Psoas muscle (tissue), 8 donors: ENCODE results near the gene FBXW8. TPM values are rescaled to one million over a fixed set of nuclear protein-coding genes. Genes with fewer than 3 reads are reported as not detected.

Experiments
- ATAC-seq, 4 donors: fragments of 200-7000 bp; cut with Tn5 transposase; one replicate each; pipeline ENCODE4 v1.9.1; 2020; ENCODE audit warnings: moderate library complexity in 3 of 4, mild to moderate bottlenecking in 2 of 4
- DNase-seq, 2 donors: peaks; one replicate each; pipeline ENCODE4 v3.0.0-alpha.2; 2020
- H3K27ac ChIP-seq: fragments of 200-600 bp; one replicate; pipeline ENCODE4 v1.8.0; 2022
- H3K27me3 ChIP-seq, 3 donors: fragments of 200-600 bp in 1 of 3; one replicate each; pipeline versions ENCODE4 v1.6.1 to v1.8.0; 2013 to 2022; ENCODE audit warnings: low read length in 2 of 3, mild to moderate bottlenecking in 2 of 3, moderate library complexity in 1 of 3; ENCODE audit not compliant: insufficient read depth in 3 of 3
- H3K36me3 ChIP-seq, 2 donors: fragments of 200-600 bp in 1 of 2; one replicate each; pipeline versions ENCODE4 v1.6.1 to v1.8.0; 2013 to 2022; ENCODE audit warnings: low read depth in 1 of 2, mild to moderate bottlenecking in 1 of 2, moderate library complexity in 1 of 2; ENCODE audit not compliant: insufficient read depth in 1 of 2
- H3K4me1 ChIP-seq: fragments of 200-600 bp; one replicate; pipeline ENCODE4 v1.8.0; 2022
- H3K4me3 ChIP-seq: fragments of 200-600 bp; one replicate; pipeline ENCODE4 v1.8.0; 2022; ENCODE audit warnings: mild to moderate bottlenecking
- H3K9me3 ChIP-seq: fragments of 200-600 bp; one replicate; pipeline ENCODE4 v1.8.0; 2022
- WGBS, 3 donors: extraction: QIAGEN DNeasy Blood & Tissue Kit; methylation state at CpG; one replicate each; pipeline versions ENCODE4 v1.1.6 to v1.1.7; 2013; 5-methylcytosine and 5-hydroxymethylcytosine counted together
- intact Hi-C, 2 donors: fragments of 100-400 bp; cut with DNase I; formaldehyde crosslinking; loops; one replicate each; pipeline versions ENCODE4 v1.11.0 to v1.14.2; 2022
- polyA plus RNA-seq, 3 donors: library from polyadenylated mRNA; stranded (reverse); fragments of 200-250 nt; gene quantifications; one replicate each; pipeline ENCODE4 v1.2.3, GENCODE V29; 2013
- total RNA-seq, 4 donors: library from RNA; stranded (reverse); fragmentation: NEBNext Ultra II Directional in 2 of 4; extraction: Animal tissue kit (Norgen Biotek cat#: 25700) in 2 of 4; gene quantifications; one replicate each; pipeline versions ENCODE4 v1.2.1 to v1.2.4, GENCODE V29; 2021 to 2023
- TF ChIP-seq, protein P1 (sequence below): fragments of 200-600 bp; IDR thresholded peaks from one replicate; pipeline ENCODE4 v1.8.0; 2022; ENCODE audit warnings: antibody characterized with exemption
- donor health status: healthy with polysubstance abuse.
- donor health status: DM: no; HTN: no; CAD: no; lungs with moderate emphysema.
- donor health status: Bipolar disorder and iron deficiency.
- donor health status: healthy.
- donor health status: DM: yes; HTN: yes; CAD: no.
- donor health status: DM: no; HTN: no; CAD: no.
- donor health status: DM: no; HTN: no; CAD: no.
- donor health status: DM: yes; HTN: yes; CAD: no.

FBXW8 gene
- total and polyA plus RNA-seq, 7 donors = 1.1 to 5.7 (median 3.0) TPM

DNA sequence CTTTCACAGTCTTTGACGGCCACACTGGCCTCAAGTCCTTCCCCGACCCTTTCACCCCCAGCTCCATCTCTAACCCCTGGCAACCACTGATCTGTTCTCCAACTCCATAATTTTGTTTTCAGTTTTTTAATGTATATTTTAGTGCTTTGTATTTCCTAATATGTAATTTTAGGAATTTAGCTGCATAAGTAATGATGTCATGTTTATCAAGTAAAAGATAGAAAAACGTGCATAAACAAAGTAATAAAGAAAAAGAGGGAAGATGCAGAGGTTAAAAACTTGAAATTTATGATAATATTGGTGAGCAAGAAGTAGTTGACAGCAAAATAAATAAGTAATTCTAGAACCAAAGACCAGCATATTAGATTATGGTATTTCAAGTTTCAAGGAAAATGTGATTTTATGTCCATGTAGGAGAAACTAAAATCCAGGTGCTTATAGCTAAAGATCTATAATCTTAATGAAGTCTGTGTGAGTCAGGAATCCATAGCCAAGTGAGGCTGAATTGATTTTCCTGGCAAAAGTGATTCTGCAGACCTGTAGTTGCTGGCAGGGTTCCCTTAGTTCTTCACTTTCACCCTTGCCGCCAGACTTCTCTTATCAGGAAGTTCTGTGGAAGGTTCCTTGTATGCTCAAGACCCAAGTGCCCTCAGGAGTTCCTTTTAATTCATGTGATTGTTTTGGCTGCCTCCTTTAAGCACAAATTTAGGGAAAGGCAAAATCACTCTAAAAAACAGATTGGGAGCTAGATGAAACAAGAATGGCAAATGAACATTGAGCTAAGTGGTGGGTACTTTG, 24.4 kb downstream of the FBXW8 start:
- no peak overlapping the region for H3K4me3 ChIP-seq
- H3K27ac ChIP-seq = no peak overlapping the region
- ATAC-seq = no peak
- TF ChIP-seq, protein P1, sequence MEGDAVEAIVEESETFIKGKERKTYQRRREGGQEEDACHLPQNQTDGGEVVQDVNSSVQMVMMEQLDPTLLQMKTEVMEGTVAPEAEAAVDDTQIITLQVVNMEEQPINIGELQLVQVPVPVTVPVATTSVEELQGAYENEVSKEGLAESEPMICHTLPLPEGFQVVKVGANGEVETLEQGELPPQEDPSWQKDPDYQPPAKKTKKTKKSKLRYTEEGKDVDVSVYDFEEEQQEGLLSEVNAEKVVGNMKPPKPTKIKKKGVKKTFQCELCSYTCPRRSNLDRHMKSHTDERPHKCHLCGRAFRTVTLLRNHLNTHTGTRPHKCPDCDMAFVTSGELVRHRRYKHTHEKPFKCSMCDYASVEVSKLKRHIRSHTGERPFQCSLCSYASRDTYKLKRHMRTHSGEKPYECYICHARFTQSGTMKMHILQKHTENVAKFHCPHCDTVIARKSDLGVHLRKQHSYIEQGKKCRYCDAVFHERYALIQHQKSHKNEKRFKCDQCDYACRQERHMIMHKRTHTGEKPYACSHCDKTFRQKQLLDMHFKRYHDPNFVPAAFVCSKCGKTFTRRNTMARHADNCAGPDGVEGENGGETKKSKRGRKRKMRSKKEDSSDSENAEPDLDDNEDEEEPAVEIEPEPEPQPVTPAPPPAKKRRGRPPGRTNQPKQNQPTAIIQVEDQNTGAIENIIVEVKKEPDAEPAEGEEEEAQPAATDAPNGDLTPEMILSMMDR = no peak
- H3K27me3 ChIP-seq = no peaks in the 10 kb centered on the region
- 72 to 89% (median 78%) methylated on average over 4 of the region's 4 CpGs for WGBS, 3 donors
- H3K4me1 ChIP-seq = peaks cover 37% of the 10 kb centered on the region
- intact Hi-C loops = no loop called here
- H3K9me3 ChIP-seq = no peaks in the 10 kb centered on the region
- peaks cover 0 to 4% of the 10 kb centered on the region in 2 donors for H3K36me3 ChIP-seq
- DNase-seq = no peak

DNA sequence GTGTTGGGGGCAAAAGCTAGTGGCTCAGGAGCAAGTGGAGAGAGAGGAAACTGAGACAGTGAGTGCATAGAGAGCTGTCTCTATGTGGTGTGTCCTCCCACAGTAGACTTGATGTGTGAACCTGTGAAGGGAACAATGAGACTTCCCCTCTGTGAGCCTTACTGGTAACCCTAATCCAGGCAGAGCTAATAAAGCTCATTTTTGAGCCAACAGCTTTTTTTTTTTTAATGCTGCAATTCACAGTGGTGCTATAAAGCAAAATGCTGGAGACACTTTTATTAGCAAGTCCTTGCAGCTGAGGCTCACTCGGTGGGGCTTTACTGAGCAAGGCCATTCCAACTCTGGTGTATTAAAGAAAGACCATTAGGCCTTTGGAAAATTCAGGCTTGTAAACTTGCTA, 26.9 kb downstream of the FBXW8 start:
- no peak overlapping the region for H3K4me3 ChIP-seq
- no peaks in the 10 kb centered on the region for H3K36me3 ChIP-seq
- no peak for DNase-seq
- no peaks in the 10 kb centered on the region for H3K9me3 ChIP-seq
- TF ChIP-seq, protein P1 = no peak
- 49 to 57% (median 51%) methylated on average over 1 of the region's 1 CpG for WGBS, 3 donors
- intact Hi-C loops = no loop called here
- peaks cover 37% of the 10 kb centered on the region for H3K4me1 ChIP-seq
- no peak for ATAC-seq
- H3K27me3 ChIP-seq = no peaks in the 10 kb centered on the region
- H3K27ac ChIP-seq = no peak overlapping the region

DNA sequence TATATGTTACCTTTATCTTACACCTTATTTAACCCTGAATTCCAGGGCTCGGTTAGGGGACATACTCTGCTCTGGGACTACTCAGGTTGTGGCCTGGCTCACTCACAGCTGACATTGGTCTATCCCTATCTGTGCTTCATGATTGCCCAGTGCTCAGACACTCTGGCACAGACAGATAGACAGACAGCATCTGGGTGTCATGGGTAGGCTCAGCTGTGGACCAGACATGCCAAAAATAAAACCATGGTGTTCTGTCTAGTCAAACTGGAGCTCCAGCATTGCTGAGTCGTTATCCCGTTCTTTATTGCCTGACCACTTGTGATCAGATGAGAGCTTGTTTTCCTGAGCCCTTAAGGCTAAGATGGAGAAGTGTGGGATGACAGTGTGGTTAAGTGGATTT, 29.0 kb downstream of the FBXW8 start:
- ATAC-seq = peak; percentile 61 to 74 (median 70)
- no peaks in the 10 kb centered on the region for H3K36me3 ChIP-seq
- no peaks in the 10 kb centered on the region for H3K9me3 ChIP-seq
- H3K27me3 ChIP-seq = no peaks in the 10 kb centered on the region
- H3K4me3 ChIP-seq = no peak overlapping the region
- peaks cover 17% of the 10 kb centered on the region for H3K4me1 ChIP-seq
- WGBS, 3 donors = 34 to 59% (median 40%) methylated on average over 3 of the region's 3 CpGs
- intact Hi-C loops = no loop called here
- TF ChIP-seq, protein P1 = no peak
- H3K27ac ChIP-seq = no peak overlapping the region
- no peak for DNase-seq

DNA sequence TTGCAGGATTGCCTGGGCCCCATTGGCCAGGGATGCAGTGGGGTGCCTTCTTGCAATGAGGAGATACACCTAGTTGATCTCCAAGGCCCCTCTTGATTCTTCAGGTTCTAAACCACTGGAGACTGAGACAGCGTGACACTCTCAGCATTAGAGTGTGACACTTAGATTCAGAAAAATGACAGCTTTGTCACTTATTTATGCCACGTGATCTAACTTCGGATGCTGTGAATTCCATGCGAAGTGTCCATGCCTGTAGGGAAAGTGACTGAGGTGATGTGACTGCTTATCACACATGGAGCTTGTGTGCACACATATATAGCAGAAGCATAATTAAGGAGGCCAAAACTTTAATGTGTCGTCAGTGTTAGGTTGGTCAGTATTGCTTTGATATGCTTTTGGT, 30.4 kb downstream of the FBXW8 start:
- intact Hi-C loops = no loop called here
- peaks cover 0 to 9% of the 10 kb centered on the region in 2 donors for H3K36me3 ChIP-seq
- no peaks in the 10 kb centered on the region for H3K9me3 ChIP-seq
- H3K4me1 ChIP-seq = peaks cover 6% of the 10 kb centered on the region
- H3K27ac ChIP-seq = no peak overlapping the region
- TF ChIP-seq, protein P1 = no peak
- DNase-seq = no peak
- 98 to 99% (median 98%) methylated on average over 5 of the region's 5 CpGs for WGBS, 3 donors
- no peak for ATAC-seq
- H3K27me3 ChIP-seq = no peaks in the 10 kb centered on the region
- no peak overlapping the region for H3K4me3 ChIP-seq
